Fibroblast of lung (primary cell): ENCODE measurements around the gene SMIM24.

Experiments
- CTCF ChIP-seq, 2 donors: IDR thresholded peaks in 1 of 2; conservative IDR thresholded peaks in 1 of 2; 1 replicate in 1 of 2; 2 replicates in 1 of 2; pipeline ENCODE4 v1.5.1; 2011 to 2012; ENCODE audit warnings: low read length in 2 of 2, control low read depth in 1 of 2, inconsistent platforms in 1 of 2, low read depth in 1 of 2, mild to moderate bottlenecking in 1 of 2
- EZH2 ChIP-seq: IDR thresholded peaks from 2 replicates; pipeline ENCODE4 v1.5.1; 2012; ENCODE audit warnings: low read length, control low read depth, mild to moderate bottlenecking; ENCODE audit errors: missing control alignments

GRCh38 chr19:3434630-3435553 lies 45.4 kb downstream of the SMIM24 start:
- no peak for TF ChIP-seq CTCF (conservative IDR thresholded peaks at IDR 0.05 in 1 of 2, IDR thresholded peaks at IDR 0.05 in 1 of 2; ENCODE audit: low read depth in 1 of 2, low read length in 2 of 2)
- no peak for TF ChIP-seq EZH2
